Measurements from ENCODE around the gene KBTBD4. TPM values are rescaled to one million over a fixed set of nuclear protein-coding genes. Genes with fewer than 3 reads are reported as not detected.
A peak's percentile ranks its signal among the peaks of the same experiment; 100 is the strongest.
"Not testable (repeated sequence)": the region's sequence is repeated elsewhere in the genome, so short reads cannot be mapped to it uniquely, and the experiment has no call there.

Gene KBTBD4
- total RNA-seq, 1 donor from 2014 or later, result 12.3 TPM

GRCh38 chr11:47529951-47530350 is 48.8 kb downstream of the KBTBD4 start:
- DNase-seq (ENCODE audit: low read depth), result no peak
- no peak overlapping the region for H3K4me3 ChIP-seq (ENCODE audit: low read depth, low read length)
- TF ChIP-seq, protein P1, sequence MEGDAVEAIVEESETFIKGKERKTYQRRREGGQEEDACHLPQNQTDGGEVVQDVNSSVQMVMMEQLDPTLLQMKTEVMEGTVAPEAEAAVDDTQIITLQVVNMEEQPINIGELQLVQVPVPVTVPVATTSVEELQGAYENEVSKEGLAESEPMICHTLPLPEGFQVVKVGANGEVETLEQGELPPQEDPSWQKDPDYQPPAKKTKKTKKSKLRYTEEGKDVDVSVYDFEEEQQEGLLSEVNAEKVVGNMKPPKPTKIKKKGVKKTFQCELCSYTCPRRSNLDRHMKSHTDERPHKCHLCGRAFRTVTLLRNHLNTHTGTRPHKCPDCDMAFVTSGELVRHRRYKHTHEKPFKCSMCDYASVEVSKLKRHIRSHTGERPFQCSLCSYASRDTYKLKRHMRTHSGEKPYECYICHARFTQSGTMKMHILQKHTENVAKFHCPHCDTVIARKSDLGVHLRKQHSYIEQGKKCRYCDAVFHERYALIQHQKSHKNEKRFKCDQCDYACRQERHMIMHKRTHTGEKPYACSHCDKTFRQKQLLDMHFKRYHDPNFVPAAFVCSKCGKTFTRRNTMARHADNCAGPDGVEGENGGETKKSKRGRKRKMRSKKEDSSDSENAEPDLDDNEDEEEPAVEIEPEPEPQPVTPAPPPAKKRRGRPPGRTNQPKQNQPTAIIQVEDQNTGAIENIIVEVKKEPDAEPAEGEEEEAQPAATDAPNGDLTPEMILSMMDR (conservative IDR thresholded peaks at IDR 0.05; ENCODE audit: low read depth, low read length), result no peak

- no peak for DNase-seq (ENCODE audit: low read depth)
- TF ChIP-seq, protein P1 (conservative IDR thresholded peaks at IDR 0.05; ENCODE audit: low read depth, low read length), result no peak
- H3K4me3 ChIP-seq (ENCODE audit: low read depth, low read length), result no peak overlapping the region
Observed at GRCh38 chr11:47527186-47527585, 51.6 kb downstream of the KBTBD4 start.

- H3K4me3 ChIP-seq (ENCODE audit: low read depth, low read length); DNase-seq (ENCODE audit: low read depth): not testable (repeated sequence)
Observed at GRCh38 chr11:47526032-47526431, 52.7 kb downstream of the KBTBD4 start.

DNA sequence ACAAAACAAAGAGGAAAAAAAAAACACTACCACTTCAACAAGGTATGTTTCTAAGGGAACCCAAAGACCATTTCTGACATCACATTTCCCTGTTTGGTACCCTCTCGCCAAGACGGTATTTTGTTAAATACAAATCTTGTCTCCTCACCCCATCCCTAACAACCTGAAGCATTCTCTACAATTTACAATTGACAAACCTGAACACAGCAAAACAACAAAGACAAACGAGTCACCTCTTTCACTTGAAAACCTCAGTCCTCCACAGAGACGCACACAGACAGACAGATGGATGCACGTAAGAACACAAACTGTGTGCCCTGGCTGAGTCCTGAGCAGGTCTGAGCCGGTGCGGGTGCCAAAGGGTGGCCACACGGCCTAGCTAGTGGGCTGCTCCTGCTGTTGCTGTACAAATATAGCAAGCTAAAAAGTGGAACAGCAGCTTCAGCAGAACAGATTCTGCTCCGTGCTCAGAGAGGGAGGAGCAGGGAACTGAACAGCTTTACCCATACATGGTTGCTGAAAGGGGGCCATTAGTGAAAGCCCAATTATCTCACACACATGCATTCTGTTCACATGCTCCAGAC is 54.4 kb downstream of the KBTBD4 start:
- no peak for DNase-seq (ENCODE audit: low read depth)
- TF ChIP-seq, protein P1 (conservative IDR thresholded peaks at IDR 0.05; ENCODE audit: low read depth, low read length), result no peak
- no peak overlapping the region for H3K4me3 ChIP-seq (ENCODE audit: low read depth, low read length)

DNA sequence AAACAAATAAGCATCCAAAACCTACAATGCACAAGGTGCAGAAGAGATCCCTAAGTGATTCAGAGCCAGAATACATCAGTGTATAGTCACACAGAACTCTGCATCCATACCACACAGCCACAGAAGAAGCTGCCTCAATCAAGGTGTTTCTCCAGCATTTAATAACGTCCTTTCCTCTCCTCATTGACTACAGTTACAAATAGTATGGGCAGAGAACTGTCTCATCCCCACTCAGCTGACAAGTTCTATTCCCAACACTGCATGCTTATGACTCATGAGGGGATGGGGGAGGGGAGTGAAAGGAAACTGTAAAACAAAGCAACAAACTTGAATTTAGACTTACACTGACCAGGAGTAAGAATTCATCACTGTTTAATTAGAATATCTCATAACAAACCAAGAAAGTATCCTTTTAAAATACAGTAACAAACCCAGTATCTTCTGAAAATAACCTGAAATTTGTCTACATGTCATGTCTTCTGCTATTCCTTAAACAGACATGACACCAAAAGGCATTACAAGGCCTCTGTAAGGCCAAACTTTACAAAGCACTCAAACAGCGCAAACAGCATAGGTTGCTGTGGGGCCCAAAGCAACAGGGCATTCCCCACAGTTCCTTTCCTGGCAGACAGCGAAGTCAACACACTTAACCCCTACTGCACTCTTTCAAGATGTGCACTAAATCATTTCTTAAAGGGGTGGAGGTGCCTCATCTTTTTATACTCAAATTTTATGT is 55.1 kb downstream of the KBTBD4 start:
- no peak overlapping the region for H3K4me3 ChIP-seq (ENCODE audit: low read depth, low read length)
- peak; percentile 74 for DNase-seq (ENCODE audit: low read depth)
- TF ChIP-seq, protein P1 (conservative IDR thresholded peaks at IDR 0.05; ENCODE audit: low read depth, low read length), result no peak

Other genes starting within 250 kb of the KBTBD4 start
- not detected in 2 replicates for gene MYBPC3, start 226.3 kb downstream of the KBTBD4 start, total RNA-seq
- not detected in 2 replicates for gene SPI1, start 200.4 kb downstream of the KBTBD4 start, total RNA-seq
- 64.5 and 73.5 TPM in 2 replicates for gene SLC39A13, start 170.4 kb downstream of the KBTBD4 start, total RNA-seq
- 169 and 319 TPM in 2 replicates for gene PSMC3, start 152.5 kb downstream of the KBTBD4 start, total RNA-seq
- gene RAPSN, start 129.8 kb downstream of the KBTBD4 start, total RNA-seq, result not detected in 2 replicates
- gene CELF1, start 25.8 kb downstream of the KBTBD4 start, total RNA-seq, result 64.8 and 71.8 TPM in 2 replicates
- 124 and 170 TPM in 2 replicates for gene PTPMT1, start 13.4 kb downstream of the KBTBD4 start, total RNA-seq
- gene NDUFS3, start 104 bp upstream of the KBTBD4 start, total RNA-seq, result 85.6 and 89.3 TPM in 2 replicates
- not detected in 2 replicates for gene FAM180B, start 7.7 kb upstream of the KBTBD4 start, total RNA-seq
- gene C1QTNF4, start 15.4 kb upstream of the KBTBD4 start, total RNA-seq, result 2.9 and 3.1 TPM in 2 replicates
- 153 and 160 TPM in 2 replicates for gene MTCH2, start 63.6 kb upstream of the KBTBD4 start, total RNA-seq
- 0.06 and 0.72 TPM in 2 replicates for gene AGBL2, start 136.4 kb upstream of the KBTBD4 start, total RNA-seq
- gene FNBP4, start 188.4 kb upstream of the KBTBD4 start, total RNA-seq, result 31.0 and 63.5 TPM in 2 replicates

Measured in epithelial cell of proximal tubule (primary cell).